K562 (cell line): ENCODE measurements around the gene PIGH. TPM values are rescaled to one million over a fixed set of nuclear protein-coding genes. Genes with fewer than 3 reads are reported as not detected.
A peak's percentile ranks its signal among the peaks of the same experiment; 100 is the strongest.

Source experiments
- BHLHE40 ChIP-seq: IDR thresholded peaks from 2 replicates; pipeline ENCODE4 v1.6.1; 2011; ENCODE audit warnings: low read length, improper control_type of control experiment
- BRD9 ChIP-seq: fragments of 450-650 bp; IDR thresholded peaks from 2 replicates; pipeline ENCODE4 v1.6.1; 2018; ENCODE audit warnings: low read depth; ENCODE audit not compliant: partially characterized antibody
- CCAR2 ChIP-seq: fragments of 200-400 bp; formaldehyde crosslinking; IDR thresholded peaks from 2 replicates; pipeline ENCODE4 v1.6.1; 2017; ENCODE audit warnings: mild to moderate bottlenecking, low read depth, low read length
- DPF2 ChIP-seq: fragments of 450-650 bp; IDR thresholded peaks from 2 replicates; pipeline ENCODE4 v1.6.1; 2016
- ESRRA ChIP-seq: fragments of 450-650 bp; IDR thresholded peaks from 2 replicates; pipeline ENCODE4 v1.6.1; 2014; ENCODE audit warnings: low read depth, mild to moderate bottlenecking, moderate library complexity, borderline replicate concordance
- ETV6 ChIP-seq, 3 experiments: fragments of 150-350 bp in 1 of 3; sonication (generic) in 1 of 3; formaldehyde crosslinking in 1 of 3; IDR thresholded peaks; 2 replicates each; pipeline versions ENCODE4 v1.6.1 to v1.8.0; 2014 to 2022; ENCODE audit warnings: borderline replicate concordance in 2 of 3, low read depth in 2 of 3, antibody characterized with exemption in 1 of 3, low read length in 1 of 3, mild to moderate bottlenecking in 1 of 3, missing genetic modification reagents in 1 of 3
- GABPA ChIP-seq: fragments of 200-800 bp; sonication (Bioruptor generic); conservative IDR thresholded peaks from 2 replicates; pipeline ENCODE4 v1.6.1; 2016; ENCODE audit warnings: low read depth, missing genetic modification characterization, missing compliant biosample characterization
- HIVEP1 ChIP-seq: fragments of 250-450 bp; sonication (Bioruptor Pico); IDR thresholded peaks from 2 replicates; pipeline ENCODE4 v1.4.0; 2020; ENCODE audit warnings: mild to moderate bottlenecking
- JUND ChIP-seq, 2 experiments: IDR thresholded peaks; 2 replicates in 1 of 2; 3 replicates in 1 of 2; pipeline ENCODE4 v1.6.1; 2011; ENCODE audit warnings: borderline replicate concordance in 2 of 2, low read depth in 2 of 2, low read length in 2 of 2, improper control_type of control experiment in 1 of 2, missing biosample characterization in 1 of 2, missing genetic modification characterization in 1 of 2, missing genetic modification reagents in 1 of 2
- MEF2D ChIP-seq: conservative IDR thresholded peaks from 2 replicates; pipeline ENCODE4 v1.6.1; 2016; ENCODE audit warnings: low read depth, missing genetic modification characterization, missing compliant biosample characterization
- MYC ChIP-seq, 2 experiments: fragments of 250-450 bp in 1 of 2; sonication (Bioruptor Pico) in 1 of 2; IDR thresholded peaks; 2 replicates each; pipeline versions ENCODE4 v1.5.1 to v1.6.1; 2012 to 2021; ENCODE audit warnings: low read depth in 2 of 2, borderline replicate concordance in 1 of 2, improper control_type of control experiment in 1 of 2, low read length in 1 of 2, mild to moderate bottlenecking in 1 of 2, moderate library complexity in 1 of 2
- NR2C1 ChIP-seq, 2 experiments: fragments of 450-650 bp; IDR thresholded peaks; 2 replicates each; pipeline ENCODE4 v1.6.1; 2017; ENCODE audit warnings: mild to moderate bottlenecking in 2 of 2, antibody characterized with exemption in 1 of 2, inconsistent platforms in 1 of 2, missing compliant biosample characterization in 1 of 2, missing genetic modification characterization in 1 of 2
- NR3C1 ChIP-seq: sonication (generic); formaldehyde crosslinking; IDR thresholded peaks from 2 replicates; pipeline ENCODE4 v1.8.1; 2022; ENCODE audit warnings: missing genetic modification reagents
- NR4A1 ChIP-seq, 2 experiments: fragments of 250-450 bp in 1 of 2; fragments of 450-650 bp in 1 of 2; sonication (Bioruptor Pico) in 1 of 2; IDR thresholded peaks; 2 replicates each; pipeline versions ENCODE4 v1.4.0 to v1.6.1; 2016 to 2020; ENCODE audit warnings: mild to moderate bottlenecking in 2 of 2, missing compliant biosample characterization in 1 of 2, missing genetic modification characterization in 1 of 2, moderate library complexity in 1 of 2
- NUFIP1 ChIP-seq: fragments of 450-650 bp; IDR thresholded peaks from 2 replicates; pipeline ENCODE4 v1.6.1; 2018; ENCODE audit not compliant: partially characterized antibody
- RAD51 ChIP-seq: fragments of 450-650 bp; IDR thresholded peaks from 2 replicates; pipeline ENCODE4 v1.7.1; 2016; ENCODE audit warnings: low read depth, mild to moderate bottlenecking, borderline replicate concordance
- RCOR1 ChIP-seq, 2 experiments: IDR thresholded peaks; 2 replicates each; pipeline ENCODE4 v1.6.1; 2012; ENCODE audit warnings: low read depth in 2 of 2, low read length in 2 of 2, borderline replicate concordance in 1 of 2, improper control_type of control experiment in 1 of 2
- SMAD1 ChIP-seq: fragments of 150-350 bp; IDR thresholded peaks from 2 replicates; pipeline ENCODE4 v1.6.1; 2014; ENCODE audit warnings: low read length, low read depth; ENCODE audit not compliant: partially characterized antibody
- TARDBP ChIP-seq: fragments of 450-650 bp; IDR thresholded peaks from 2 replicates; pipeline ENCODE4 v1.6.1; 2016
- ZNF146 ChIP-seq: IDR thresholded peaks from one replicate; pipeline ENCODE4 v1.6.1; 2018; ENCODE audit warnings: missing compliant biosample characterization; ENCODE audit not compliant: unreplicated experiment
- ZNF224 ChIP-seq: sonication (generic); formaldehyde crosslinking; IDR thresholded peaks from 2 replicates; pipeline ENCODE4 v1.8.0; 2022; ENCODE audit warnings: mild to moderate bottlenecking, missing genetic modification reagents
- ZNF239 ChIP-seq: fragments of 250-450 bp; sonication (Bioruptor Pico); IDR thresholded peaks from 2 replicates; pipeline ENCODE4 v1.4.0; 2020; ENCODE audit warnings: mild to moderate bottlenecking
- ZNF24 ChIP-seq: fragments of 450-650 bp; IDR thresholded peaks from 2 replicates; pipeline ENCODE4 v1.6.1; 2016
- ZNF354B ChIP-seq: fragments of 250-450 bp; sonication (Bioruptor Pico); IDR thresholded peaks from 2 replicates; pipeline ENCODE4 v1.4.0; 2020
- ZNF76 ChIP-seq: fragments of 250-450 bp; sonication (Bioruptor Pico); IDR thresholded peaks from 2 replicates; pipeline ENCODE4 v1.4.0; 2020; ENCODE audit warnings: mild to moderate bottlenecking, moderate library complexity, borderline replicate concordance
- polyA plus RNA-seq, 8 experiments: library from polyadenylated mRNA; depleted of rRNA in 4 of 8; stranded (reverse) in 5 of 8; unstranded in 3 of 8; fragments of >200 nt; fragmentation: Nextera tagmentation in 2 of 8; fragmentation: Illumina TruSeq in 1 of 8; extraction: Ambion mirVana in 2 of 8; extraction: Trizol in 1 of 8; gene quantifications; 2 replicates each; pipeline versions ENCODE4 v1.2.1 to v1.2.3, GENCODE V29; 2011 to 2014; ENCODE audit warnings: inconsistent platforms in 1 of 8, missing spikeins in 1 of 8
- total RNA-seq, 7 experiments: library from RNA; depleted of rRNA in 6 of 7; stranded (reverse); fragments of >200 nt in 6 of 7; fragmentation: Illumina TruSeq in 2 of 7; extraction: Trizol in 2 of 7; gene quantifications; 2 replicates each; pipeline versions ENCODE4 v1.2.1 to v1.2.3, GENCODE V29; 2011 to 2021; ENCODE audit warnings: low replicate concordance in 1 of 7
- TF ChIP-seq, protein P1 (sequence below): fragments of 250-450 bp; sonication (Bioruptor Pico); IDR thresholded peaks from 2 replicates; pipeline ENCODE4 v1.5.0; 2021
- TF ChIP-seq, protein P2 (sequence below): sonication (generic); formaldehyde crosslinking; IDR thresholded peaks from 2 replicates; pipeline ENCODE4 v1.8.1; 2023; ENCODE audit warnings: mild to moderate bottlenecking, missing genetic modification reagents, moderate library complexity

The PIGH gene
- total and polyA plus RNA-seq, 9 of the 15 experiments (the other 6 are each of a cell fraction or from before 2014, with no cell fraction given): 21.1 to 53.4 (median 24.7) TPM

GRCh38 chr14:67636361-67636919, 36.4 kb upstream of the PIGH start (continued):
- TF ChIP-seq MEF2D: peak; percentile 84; the same call in 1 of the 2 replicates
- TF ChIP-seq ZNF24: 0 out of 2 replicates have a peak, but pooled peaks have one; percentile 7
- no peak for TF ChIP-seq CCAR2
- TF ChIP-seq, protein P1, sequence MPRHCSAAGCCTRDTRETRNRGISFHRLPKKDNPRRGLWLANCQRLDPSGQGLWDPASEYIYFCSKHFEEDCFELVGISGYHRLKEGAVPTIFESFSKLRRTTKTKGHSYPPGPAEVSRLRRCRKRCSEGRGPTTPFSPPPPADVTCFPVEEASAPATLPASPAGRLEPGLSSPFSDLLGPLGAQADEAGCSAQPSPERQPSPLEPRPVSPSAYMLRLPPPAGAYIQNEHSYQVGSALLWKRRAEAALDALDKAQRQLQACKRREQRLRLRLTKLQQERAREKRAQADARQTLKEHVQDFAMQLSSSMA: no peak
- TF ChIP-seq BRD9: peak; percentile 87
- TF ChIP-seq GABPA (tag): 0 out of 2 replicates have a peak, but pooled peaks have one; percentile 35
- peak; percentile 78; the same call in 1 of the 2 replicates for TF ChIP-seq HIVEP1
- no peak for TF ChIP-seq NUFIP1
- TF ChIP-seq, protein P2, sequence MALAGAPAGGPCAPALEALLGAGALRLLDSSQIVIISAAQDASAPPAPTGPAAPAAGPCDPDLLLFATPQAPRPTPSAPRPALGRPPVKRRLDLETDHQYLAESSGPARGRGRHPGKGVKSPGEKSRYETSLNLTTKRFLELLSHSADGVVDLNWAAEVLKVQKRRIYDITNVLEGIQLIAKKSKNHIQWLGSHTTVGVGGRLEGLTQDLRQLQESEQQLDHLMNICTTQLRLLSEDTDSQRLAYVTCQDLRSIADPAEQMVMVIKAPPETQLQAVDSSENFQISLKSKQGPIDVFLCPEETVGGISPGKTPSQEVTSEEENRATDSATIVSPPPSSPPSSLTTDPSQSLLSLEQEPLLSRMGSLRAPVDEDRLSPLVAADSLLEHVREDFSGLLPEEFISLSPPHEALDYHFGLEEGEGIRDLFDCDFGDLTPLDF (CRISPR knock-in tag): no peak
- TF ChIP-seq NR3C1: no peak
- no peak for TF ChIP-seq NR4A1 (CRISPR knock-in tag; IDR thresholded peaks at IDR 0.05)
- TF ChIP-seq NR4A1 (tag; IDR thresholded peaks at IDR 0.05): peak; percentile 80
- peak; percentile 64; the same call in 1 of the 2 replicates for TF ChIP-seq ESRRA
- TF ChIP-seq SMAD1: peak; percentile 72
- TF ChIP-seq RCOR1 (IDR thresholded peaks at IDR 0.05; ENCODE audit: borderline replicate concordance in 1 of 2, low read depth in 2 of 2, low read length in 2 of 2): peak; percentile 94 to 100
- 0 out of 2 replicates have a peak, but pooled peaks have one; percentile 51 for TF ChIP-seq ZNF354B (CRISPR knock-in tag)
- peak; percentile 31; the same call in 1 of the 2 replicates for TF ChIP-seq RAD51
- peak; percentile 66; the same call in 1 of the 2 replicates for TF ChIP-seq ZNF76
- peak; percentile 56; the same call in 1 of the 2 replicates for TF ChIP-seq TARDBP
- peak; percentile 94 for TF ChIP-seq JUND (IDR thresholded peaks at IDR 0.05; ENCODE audit: borderline replicate concordance, low read depth, low read length)
- TF ChIP-seq JUND (tag; IDR thresholded peaks at IDR 0.05; ENCODE audit: borderline replicate concordance, low read depth, low read length): peak; percentile 85; the same call in 2 of the 3 replicates
- peak; percentile 75 for TF ChIP-seq MYC (IDR thresholded peaks at IDR 0.05; ENCODE audit: low read depth, low read length)
- TF ChIP-seq MYC (CRISPR knock-in tag; IDR thresholded peaks at IDR 0.05; ENCODE audit: borderline replicate concordance, low read depth): no peak
- TF ChIP-seq ZNF239 (CRISPR knock-in tag): peak; percentile 55
- peak; percentile 96 for TF ChIP-seq DPF2
- no peak for TF ChIP-seq ZNF224
- TF ChIP-seq BHLHE40: peak; percentile 39; the same call in 1 of the 2 replicates
- TF ChIP-seq NR2C1 (IDR thresholded peaks at IDR 0.05): peak; percentile 70
- peak; percentile 92 for TF ChIP-seq NR2C1 (tag; IDR thresholded peaks at IDR 0.05)
- TF ChIP-seq ZNF146 (CRISPR knock-in tag): no peak
- peak in 1 of 2 experiments; percentile 55; a peak in 1 of 4 replicates for TF ChIP-seq ETV6 (IDR thresholded peaks at IDR 0.05; ENCODE audit: borderline replicate concordance in 1 of 2, low read depth in 2 of 2, low read length in 1 of 2)
- TF ChIP-seq ETV6 (CRISPR knock-in tag; IDR thresholded peaks at IDR 0.05; ENCODE audit: borderline replicate concordance): no peak
